Loucy (cell line): ENCODE results near the gene ROM1.

Source experiments
- H2AFZ ChIP-seq: fragments of 200-600 bp; sonication (generic); 2 replicates; pipeline ENCODE4 v1.6.0; 2016; ENCODE audit warnings: antibody characterized with exemption, mild to moderate bottlenecking, low read length, moderate library complexity
- H3F3A ChIP-seq: fragments of 200-600 bp; 2 replicates; pipeline ENCODE4 v1.6.0; 2016; ENCODE audit warnings: antibody characterized with exemption, low read depth, mild to moderate bottlenecking
- H3K27me3 ChIP-seq: fragments of 200-600 bp; sonication (generic); 2 replicates; pipeline ENCODE4 v1.6.1; 2014; ENCODE audit warnings: low read length, mild to moderate bottlenecking; ENCODE audit not compliant: insufficient read depth, poor library complexity, severe bottlenecking
- H3K36me3 ChIP-seq: fragments of 200-600 bp; sonication (generic); 2 replicates; pipeline ENCODE4 v1.6.1; 2016; ENCODE audit warnings: low read length; ENCODE audit not compliant: insufficient read depth
- H3K4me1 ChIP-seq: fragments of 200-600 bp; sonication (generic); 2 replicates; pipeline ENCODE4 v1.5.1; 2014; ENCODE audit warnings: low read length, mild to moderate bottlenecking; ENCODE audit not compliant: insufficient read depth, poor library complexity, severe bottlenecking
- H3K4me2 ChIP-seq: fragments of 200-600 bp; sonication (generic); 2 replicates; pipeline ENCODE4 v1.6.0; 2014; ENCODE audit warnings: antibody characterized with exemption, low read length, low read depth, mild to moderate bottlenecking; ENCODE audit not compliant: poor library complexity, severe bottlenecking
- H3K4me3 ChIP-seq: fragments of 200-600 bp; sonication (generic); 2 replicates; pipeline ENCODE4 v1.5.1; 2014; ENCODE audit warnings: low read length, mild to moderate bottlenecking, mixed read lengths; ENCODE audit not compliant: poor library complexity, severe bottlenecking
- H3K79me2 ChIP-seq: fragments of 200-600 bp; sonication (generic); 2 replicates; pipeline ENCODE4 v1.6.1; 2014; ENCODE audit warnings: low read length; ENCODE audit not compliant: insufficient read depth
- H3K9ac ChIP-seq: fragments of 200-600 bp; sonication (generic); 2 replicates; pipeline ENCODE4 v1.6.0; 2014; ENCODE audit warnings: mild to moderate bottlenecking, low read depth, low read length, moderate library complexity; ENCODE audit not compliant: poor library complexity, severe bottlenecking
- H3K9me2 ChIP-seq: fragments of 200-600 bp; sonication (generic); replicated peaks from 2 replicates; pipeline ENCODE4 v1.6.1; 2016; ENCODE audit warnings: low read depth, low read length, mixed read lengths
- H3K9me3 ChIP-seq: fragments of 200-600 bp; sonication (generic); 2 replicates; pipeline ENCODE4 v1.6.1; 2014; ENCODE audit warnings: mild to moderate bottlenecking, antibody characterized with exemption, low read length, low read depth; ENCODE audit not compliant: insufficient read depth
- H4K20me1 ChIP-seq: fragments of 200-600 bp; sonication (generic); 2 replicates; pipeline ENCODE4 v1.6.0; 2014; ENCODE audit warnings: antibody characterized with exemption, low read length, mild to moderate bottlenecking; ENCODE audit not compliant: insufficient read depth, poor library complexity, severe bottlenecking
- CTCF ChIP-seq: fragments of 200-600 bp; sonication (generic); conservative IDR thresholded peaks from 2 replicates; pipeline ENCODE4 v1.5.1; 2014; ENCODE audit warnings: mild to moderate bottlenecking, antibody characterized with exemption, low read length
- EZH2phosphoT487 ChIP-seq: fragments of 200-600 bp; IDR thresholded peaks from 2 replicates; pipeline ENCODE4 v1.6.1; 2018; ENCODE audit warnings: antibody characterized with exemption, mild to moderate bottlenecking, moderate library complexity, borderline replicate concordance

ROM1 gene

GRCh38 chr11:62603776-62604299, 9.2 kb upstream of the ROM1 start:
- Histone ChIP-seq H3K36me3 (no peaks in the 10 kb centered on the region), H3K9me2 (no peaks in the 10 kb centered on the region)

GRCh38 chr11:62604460-62605120, 8.5 kb upstream of the ROM1 start:
- Histone ChIP-seq H3K27me3 (peaks cover 8% of the 10 kb centered on the region), H3K9ac (no peak overlapping the region), H3K4me1 (peaks cover 21% of the 10 kb centered on the region), H2AFZ (no peak overlapping the region), H4K20me1 (peaks cover 9% of the 10 kb centered on the region), H3K4me3 (no peak overlapping the region), H3K79me2 (peaks cover 19% of the 10 kb centered on the region), H3K9me3 (no peaks in the 10 kb centered on the region), H3K36me3 (no peaks in the 10 kb centered on the region), H3K9me2 (no peaks in the 10 kb centered on the region), H3K4me2 (no peak overlapping the region), H3F3A (no peaks in the 10 kb centered on the region)
- TF ChIP-seq EZH2phosphoT487 (no peak), CTCF (no peak)

More at GRCh38 chr11:62603776-62604299, 9.2 kb upstream of the ROM1 start:
- Histone ChIP-seq H3K4me1 (peaks cover 25% of the 10 kb centered on the region), H3K4me2 (no peak overlapping the region), H3K9ac (no peak overlapping the region), H3K9me3 (no peaks in the 10 kb centered on the region), H2AFZ (no peak overlapping the region), H4K20me1 (peaks cover 10% of the 10 kb centered on the region), H3K4me3 (no peak overlapping the region), H3K27me3 (peaks cover 8% of the 10 kb centered on the region), H3F3A (no peaks in the 10 kb centered on the region), H3K79me2 (peaks cover 25% of the 10 kb centered on the region)
- TF ChIP-seq CTCF, result no peak
- TF ChIP-seq EZH2phosphoT487, result no peak

GRCh38 chr11:62605467-62605866, 7.6 kb upstream of the ROM1 start:
- TF ChIP-seq EZH2phosphoT487 (no peak), CTCF (no peak)
- no peak overlapping the region for H3K4me3 ChIP-seq
- H3K4me2 ChIP-seq, result no peak overlapping the region
- H3K9ac ChIP-seq, result no peak overlapping the region
- no peaks in the 10 kb centered on the region for H3K36me3 ChIP-seq
- no peak overlapping the region for H2AFZ ChIP-seq
- H3K4me1 ChIP-seq, result peaks cover 15% of the 10 kb centered on the region
- H3K27me3 ChIP-seq, result peaks cover 8% of the 10 kb centered on the region
- H3K79me2 ChIP-seq, result peaks cover 15% of the 10 kb centered on the region
- H3K9me2 ChIP-seq, result no peaks in the 10 kb centered on the region
- peaks cover 5% of the 10 kb centered on the region for H4K20me1 ChIP-seq
- no peaks in the 10 kb centered on the region for H3F3A ChIP-seq
- H3K9me3 ChIP-seq, result no peaks in the 10 kb centered on the region
